Ramos (cell line): ENCODE data around the gene TMEM127.

Source experiments
- in situ Hi-C: fragments of 300-500 bp; cut with MboI; formaldehyde crosslinking; loops from one replicate; pipeline ENCODE4 v1.14.3; 2022; ENCODE audit warnings: low sequenced_read_pairs; ENCODE audit not compliant: unreplicated experiment

TMEM127 gene

GRCh38 chr2:96208143-96209010 lies 57.4 kb downstream of the TMEM127 start, which contains the start of gene STARD7:
TSS of gene STARD7 (minus strand) at chr2:96208827. CDS start at chr2:96208434, 393 bp downstream.
- in situ Hi-C loops = no loop called here

GRCh38 chr2:96207774-96208142 lies 58.0 kb downstream of the TMEM127 start:
- in situ Hi-C loops = no loop called here

- in situ Hi-C loops = no loop called here
Observed at GRCh38 chr2:96207073-96207773, 58.6 kb downstream of the TMEM127 start.

GRCh38 chr2:96205888-96206287 lies 59.9 kb downstream of the TMEM127 start:
- in situ Hi-C loops = no loop called here

- in situ Hi-C loops = no loop called here
Observed at GRCh38 chr2:96204836-96205624, 60.8 kb downstream of the TMEM127 start.

DNA sequence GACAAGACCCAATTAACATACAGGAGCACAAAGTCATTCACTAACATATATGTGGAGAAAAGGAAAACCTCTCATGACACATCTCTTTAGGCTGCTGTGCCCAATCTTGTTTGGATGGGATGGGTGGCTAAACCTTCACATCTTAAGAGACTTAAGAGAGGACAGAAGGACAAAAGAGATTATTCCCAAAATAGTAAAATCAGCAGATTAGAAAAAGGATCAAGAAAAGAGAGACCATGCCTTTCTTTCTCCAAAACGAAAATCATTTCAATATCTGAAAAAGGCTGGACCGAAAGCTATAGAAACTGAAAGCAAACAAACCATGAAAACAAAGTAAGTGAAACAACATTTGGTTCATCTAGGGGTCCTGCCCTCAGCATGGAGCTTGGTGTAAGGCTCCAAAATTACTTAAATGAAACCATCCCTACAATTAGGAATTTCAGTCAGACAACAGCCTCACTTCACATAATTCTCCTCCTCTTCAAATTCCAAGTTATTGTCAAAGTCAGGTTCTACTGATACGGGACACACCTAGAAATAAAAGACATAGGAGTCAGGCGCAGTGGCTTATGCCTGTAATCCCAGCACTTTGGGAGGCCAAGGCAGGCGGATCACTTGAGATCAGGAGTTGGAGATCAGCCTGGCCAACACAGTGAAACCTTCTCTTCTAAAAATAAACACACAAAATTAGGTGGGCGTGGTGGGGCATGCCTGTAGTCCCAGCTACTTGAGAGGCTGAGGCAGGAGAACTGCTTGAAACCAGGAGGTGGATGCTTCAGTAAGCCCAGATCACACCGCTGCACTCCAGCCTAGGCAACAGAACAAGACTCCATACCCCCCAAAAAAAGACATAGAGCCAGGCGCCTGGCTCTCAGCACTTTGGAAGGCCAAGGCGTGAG lies 62.4 kb downstream of the TMEM127 start:
- in situ Hi-C loops = no loop called here

DNA sequence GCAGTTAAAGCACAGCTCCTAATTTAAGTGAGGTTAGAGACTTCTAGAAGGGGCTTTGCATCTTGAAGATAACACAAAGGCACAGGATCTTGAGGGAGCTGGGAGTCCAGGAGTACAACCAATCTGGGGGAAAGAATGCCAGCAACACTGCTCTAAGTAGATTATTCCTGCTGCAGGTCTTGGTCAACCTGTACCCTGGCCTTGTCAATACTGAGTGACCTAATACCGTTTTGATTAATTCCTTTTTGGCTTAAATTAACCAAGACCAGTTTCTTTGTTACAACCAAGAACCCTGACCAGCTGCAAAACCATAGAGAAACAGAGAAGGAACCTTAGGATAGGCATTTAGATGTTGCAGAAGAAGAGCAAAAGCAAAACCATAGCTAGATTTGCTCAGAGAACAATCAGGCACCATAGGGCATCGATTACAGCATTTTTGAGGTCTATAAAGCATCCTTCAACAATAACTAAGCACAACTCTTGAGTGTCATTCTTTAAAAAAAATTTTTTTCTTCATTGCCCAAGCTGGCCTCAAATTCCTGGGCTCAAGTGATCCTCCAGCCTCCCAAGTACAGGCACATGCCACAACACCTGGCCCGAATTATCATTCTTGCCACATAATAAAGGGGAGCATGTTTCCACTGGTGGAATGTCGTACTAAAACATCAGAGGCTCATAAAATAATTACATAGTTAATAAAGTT lies 63.5 kb downstream of the TMEM127 start:
- in situ Hi-C loops = no loop called here

GRCh38 chr2:96201338-96201737 lies 64.5 kb downstream of the TMEM127 start:
- in situ Hi-C loops = no loop called here

DNA sequence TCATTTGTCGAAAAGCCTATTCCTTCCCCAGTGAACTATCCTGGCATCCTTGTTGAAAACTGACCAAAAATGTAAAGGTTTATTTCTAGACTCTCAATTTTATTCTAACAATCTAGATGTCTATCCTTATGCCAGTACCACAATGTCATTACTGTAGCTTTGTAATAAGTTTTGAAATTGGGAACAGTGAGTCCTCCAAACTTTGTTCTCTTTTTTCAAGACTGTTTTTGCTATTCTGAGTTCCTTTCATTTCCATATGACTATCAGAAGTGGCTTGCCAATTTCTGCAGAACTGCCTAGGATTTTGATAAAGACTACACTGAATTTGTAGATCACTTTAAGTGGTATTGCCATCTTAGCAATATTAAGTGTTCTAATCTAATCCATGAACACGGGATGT lies 66.9 kb downstream of the TMEM127 start:
- in situ Hi-C loops = no loop called here
